GM12878 (cell line): ENCODE data around the gene CALN1. TPM values are rescaled to one million over a fixed set of nuclear protein-coding genes. Genes with fewer than 3 reads are reported as not detected.

Source experiments
- ATAC-seq: fragments of 200-7000 bp; cut with Tn5 transposase; 3 replicates; pipeline ENCODE4 v1.9.1; 2020; ENCODE audit warnings: mild to moderate bottlenecking, moderate library complexity
- BruUV-seq: library from RNA; stranded (reverse); fragments of 400-500 nt; replicated peaks from 2 replicates; lab custom pipeline; 2021; lab: Mats Ljungman, UMichigan
- CTCF ChIA-PET: fragments of 300-600 bp; sonication (Branson Sonifier 250); formaldehyde crosslinking; extraction: SDS; loops from one replicate; lab custom pipeline; 2021; ENCODE audit warnings: inconsistent platforms; lab: Yijun Ruan, JAX
- POLR2A ChIA-PET: fragments of 350-600 bp; formaldehyde crosslinking; extraction: SDS; loops from one replicate; lab custom pipeline; 2021; ENCODE audit warnings: inconsistent platforms; lab: Charles Lee
- RAD21 ChIA-PET: fragments of 300-600 bp; sonication (Branson Sonifier 250); formaldehyde crosslinking; loops from one replicate; lab custom pipeline; 2023; ENCODE audit warnings: antibody characterized with exemption; ENCODE audit not compliant: unreplicated experiment; lab: Charles Lee
- SMC1A ChIA-PET: fragments of 300-600 bp; sonication (Branson Sonifier 250); formaldehyde crosslinking; loops from one replicate; lab custom pipeline; 2023; ENCODE audit not compliant: unreplicated experiment, uncharacterized antibody; lab: Charles Lee
- DNase-seq: peaks from one replicate; pipeline ENCODE4 v3.0.0-alpha.2; 2011; ENCODE audit warnings: low read depth, low spot score
- FAIRE-seq: peaks from 3 replicates; lab custom pipeline; 2011; peaks lifted over from hg19 to GRCh38; lab: Jason Lieb, UNC
- H2AFZ ChIP-seq: 2 replicates; pipeline ENCODE4 v1.6.0; 2011; ENCODE audit warnings: low read depth, low read length, control low read depth; ENCODE audit not compliant: control insufficient read depth
- H3K27ac ChIP-seq: 2 replicates; pipeline ENCODE4 v1.5.1; 2011; ENCODE audit warnings: control low read depth; ENCODE audit not compliant: control insufficient read depth, insufficient read depth
- H3K27me3 ChIP-seq, 2 experiments: replicated peaks in 1 of 2; 2 replicates each; pipeline versions ENCODE4 v1.6.0 to v1.6.1; 2011; ENCODE audit warnings: low read length in 1 of 2; ENCODE audit not compliant: control insufficient read depth in 2 of 2, insufficient read depth in 2 of 2
- H3K36me3 ChIP-seq, 2 experiments: 2 replicates each; pipeline ENCODE4 v1.5.1; 2011; ENCODE audit warnings: low read length in 1 of 2; ENCODE audit not compliant: control insufficient read depth in 2 of 2, insufficient read depth in 2 of 2
- H3K4me1 ChIP-seq: 2 replicates; pipeline ENCODE4 v1.6.1; 2011; ENCODE audit warnings: mild to moderate bottlenecking, low read length, moderate library complexity, mixed read lengths; ENCODE audit not compliant: control insufficient read depth, insufficient read depth
- H3K4me2 ChIP-seq: 2 replicates; pipeline ENCODE4 v1.6.0; 2011; ENCODE audit warnings: control low read depth; ENCODE audit not compliant: control insufficient read depth, insufficient read depth
- H3K4me3 ChIP-seq: fragments of 200-600 bp; sonication (generic); 2 replicates; pipeline ENCODE4 v1.5.1; 2016
- H3K79me2 ChIP-seq: 2 replicates; pipeline ENCODE4 v1.6.0; 2011; ENCODE audit warnings: low read length; ENCODE audit not compliant: control insufficient read depth, insufficient read depth
- H3K9ac ChIP-seq: 2 replicates; pipeline ENCODE4 v1.8.0; 2011; ENCODE audit warnings: low read length, control low read depth, mixed read lengths; ENCODE audit not compliant: control insufficient read depth, insufficient read depth
- H3K9me3 ChIP-seq: replicated peaks from 3 replicates; pipeline ENCODE4 v1.5.1; 2011; ENCODE audit warnings: mild to moderate bottlenecking, low read length; ENCODE audit not compliant: control insufficient read depth, insufficient read depth
- H4K20me1 ChIP-seq: 2 replicates; pipeline ENCODE4 v1.6.0; 2011; ENCODE audit not compliant: control insufficient read depth, insufficient read depth
- ASH2L ChIP-seq: fragments of 300-600, 200-600 bp; sonication (generic); IDR thresholded peaks from 2 replicates; pipeline ENCODE4 v1.6.1; 2017; ENCODE audit warnings: low read depth, mild to moderate bottlenecking, borderline replicate concordance
- DPF2 ChIP-seq: fragments of 450-650 bp; IDR thresholded peaks from 2 replicates; pipeline ENCODE4 v1.6.1; 2017; ENCODE audit warnings: mild to moderate bottlenecking
- EED ChIP-seq: sonication (generic); IDR thresholded peaks from 2 replicates; pipeline ENCODE4 v1.6.1; 2016; ENCODE audit warnings: antibody characterized with exemption, low read depth
- NFXL1 ChIP-seq: fragments of 450-650 bp; IDR thresholded peaks from 2 replicates; pipeline ENCODE4 v1.6.1; 2017; ENCODE audit warnings: antibody characterized with exemption, mild to moderate bottlenecking, borderline replicate concordance
- PML ChIP-seq: IDR thresholded peaks from 2 replicates; pipeline ENCODE4 v1.6.1; 2012; ENCODE audit warnings: low read length, inconsistent platforms
- RAD21 ChIP-seq: IDR thresholded peaks from 2 replicates; pipeline ENCODE4 v1.6.1; 2011; ENCODE audit warnings: mild to moderate bottlenecking, low read depth, low read length, moderate library complexity; ENCODE audit not compliant: insufficient read depth
- RFX5 ChIP-seq: IDR thresholded peaks from 2 replicates; pipeline ENCODE4 v1.6.1; 2011; ENCODE audit warnings: low read depth, low read length, improper control_type of control experiment
- SMC3 ChIP-seq: IDR thresholded peaks from 2 replicates; pipeline ENCODE4 v1.6.1; 2011; ENCODE audit warnings: low read length, improper control_type of control experiment, borderline replicate concordance
- WGBS: methylation state at CpG from one replicate; pipeline ENCODE4 v1.1.6; 2016; ENCODE audit warnings: low lambda C conversion rate; ENCODE audit not compliant: insufficient replicate concordance, insufficient coverage; ENCODE audit errors: missing lambda C conversion rate; 5-methylcytosine and 5-hydroxymethylcytosine counted together
- in situ Hi-C: fragments of 300-500 bp; cut with MboI; formaldehyde crosslinking; loops from 9 replicates; pipeline ENCODE4 v1.14.3; 2018; ENCODE audit warnings: mixed read lengths
- intact Hi-C: fragments of 100-400 bp; cut with micrococcal nuclease; formaldehyde crosslinking; loops from one replicate; pipeline ENCODE4 v1.14.2; 2022; ENCODE audit not compliant: unreplicated experiment
- polyA plus RNA-seq, 11 experiments: library from polyadenylated mRNA; depleted of rRNA in 4 of 11; unstranded in 6 of 11; stranded (reverse) in 5 of 11; fragments of >200 nt; fragmentation: Nextera tagmentation in 4 of 11; fragmentation: Illumina TruSeq in 1 of 11; extraction: Ambion mirVana in 4 of 11; extraction: Trizol in 1 of 11; gene quantifications; 1 replicate in 1 of 11; 2 replicates in 10 of 11; pipeline versions ENCODE4 v1.2.1 to v1.2.3, GENCODE V29; 2011 to 2016; ENCODE audit warnings: inconsistent platforms in 2 of 11, missing spikeins in 2 of 11, low read depth in 1 of 11
- total RNA-seq, 4 experiments: library from RNA; depleted of rRNA in 3 of 4; stranded (reverse); fragments of >200 nt in 3 of 4; fragmentation: Illumina TruSeq in 1 of 4; extraction: Trizol in 1 of 4; gene quantifications; 2 replicates each; pipeline versions ENCODE4 v1.2.1 to v1.2.3, GENCODE V29; 2013 to 2021
- TF ChIP-seq, protein P1 (sequence below), 3 experiments: IDR thresholded peaks in 2 of 3; conservative IDR thresholded peaks in 1 of 3; 2 replicates each; pipeline ENCODE4 v1.5.1; 2011; ENCODE audit warnings: low read depth in 3 of 3, low read length in 3 of 3, mild to moderate bottlenecking in 3 of 3, control low read depth in 2 of 3, moderate library complexity in 2 of 3, inconsistent platforms in 1 of 3, mixed read lengths in 1 of 3; ENCODE audit not compliant: control insufficient read depth in 2 of 3, insufficient read depth in 1 of 3; ENCODE audit errors: extremely low read depth in 1 of 3

Gene CALN1
- total and polyA plus RNA-seq, 10 of the 15 experiments (the other 5 are each of a cell fraction or from before 2014, with no cell fraction given) = 0.48 to 15.3 (median 1.6) TPM

GRCh38 chr7:72334698-72335097 is 77.4 kb downstream of the CALN1 start:
- Histone ChIP-seq H4K20me1 (no peaks in the 10 kb centered on the region), H3K4me2 (no peak overlapping the region), H3K79me2 (no peaks in the 10 kb centered on the region), H3K4me1 (no peaks in the 10 kb centered on the region), H3K27me3 (no peaks in the 10 kb centered on the region)
- CTCF ChIA-PET = interaction anchor here (0.9 kb wide), 1 partner anchor 13 kb away, joined by 4 read pairs; no protein-coding TSS in a partner anchor
- FAIRE-seq = no peak
- BruUV-seq = no TSS peak
- RAD21 ChIA-PET = no interaction called here
- POLR2A ChIA-PET = no interaction called here
- TF ChIP-seq PML (no peak), EED (no peak)
- TF ChIP-seq, all 136 proteins: peak for 0
- H3K9ac ChIP-seq = no peak overlapping the region
- H2AFZ ChIP-seq = no peak overlapping the region
- in situ Hi-C loops = no loop called here
- no peaks in the 10 kb centered on the region for H3K36me3 ChIP-seq
- WGBS = 11% methylated on average over 5 of the region's 5 CpGs
- H3K4me3 ChIP-seq = no peak overlapping the region
- DNase-seq (no peak), ATAC-seq (no peak)
- SMC1A ChIA-PET = interaction anchor here (1.2 kb wide), 1 partner anchor 18 kb away, joined by 3 read pairs; no protein-coding TSS in a partner anchor
- H3K27ac ChIP-seq = no peak overlapping the region
- H3K9me3 ChIP-seq = no peaks in the 10 kb centered on the region; the same call in 2 of the 3 replicates
- intact Hi-C loops = no loop called here

DNA sequence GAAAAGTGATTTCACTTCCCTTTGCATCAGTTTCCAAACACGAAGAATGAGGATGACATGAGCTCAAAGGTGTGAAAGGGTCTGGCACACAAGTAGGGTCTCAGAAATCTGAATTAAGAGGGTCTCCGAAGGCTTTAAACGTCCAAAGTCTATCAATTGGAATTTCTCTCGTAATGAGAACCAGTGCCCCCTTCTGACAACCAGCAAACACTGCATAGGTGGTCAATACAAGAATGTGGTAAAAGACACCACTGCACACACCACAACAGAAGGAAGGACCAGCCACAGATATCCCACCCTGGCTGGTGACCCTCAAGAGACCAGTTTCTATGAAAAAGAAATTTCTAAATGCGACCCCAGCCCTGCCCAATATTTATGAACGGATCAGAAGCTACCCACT is 78.1 kb downstream of the CALN1 start:
- intact Hi-C loops (no loop called here), in situ Hi-C loops (no loop called here)
- Histone ChIP-seq H3K27me3 (no peaks in the 10 kb centered on the region), H3K79me2 (no peaks in the 10 kb centered on the region), H4K20me1 (no peaks in the 10 kb centered on the region)
- ATAC-seq = no peak
- DNase-seq = no peak
- RAD21 ChIA-PET = interaction anchor here (0.9 kb wide), 1 partner anchor 452 kb away, joined by 3 read pairs; no protein-coding TSS in a partner anchor
- CTCF ChIA-PET = interaction anchor here (1.0 to 1.3 kb wide), 2 partner anchors 13 to 19 kb away, joined by 3 read pairs; no protein-coding TSS in a partner anchor
- SMC1A ChIA-PET = interaction anchor here (1.0 to 1.5 kb wide), 2 partner anchors 20 to 23 kb away, joined by 3 to 5 read pairs; no protein-coding TSS in a partner anchor
- POLR2A ChIA-PET = interaction anchor here (0.6 kb wide), 1 partner anchor 122 kb away, joined by 4 read pairs; no protein-coding TSS in a partner anchor
- under 1% methylated on average over 6 of the region's 6 CpGs for WGBS
- BruUV-seq = no TSS peak
- TF ChIP-seq SMC3 (no peak), DPF2 (no peak), NFXL1 (no peak), RAD21 (peak; percentile 23; the same call in 1 of the 2 replicates), ASH2L (no peak), RFX5 (no peak)
- TF ChIP-seq, protein P1, sequence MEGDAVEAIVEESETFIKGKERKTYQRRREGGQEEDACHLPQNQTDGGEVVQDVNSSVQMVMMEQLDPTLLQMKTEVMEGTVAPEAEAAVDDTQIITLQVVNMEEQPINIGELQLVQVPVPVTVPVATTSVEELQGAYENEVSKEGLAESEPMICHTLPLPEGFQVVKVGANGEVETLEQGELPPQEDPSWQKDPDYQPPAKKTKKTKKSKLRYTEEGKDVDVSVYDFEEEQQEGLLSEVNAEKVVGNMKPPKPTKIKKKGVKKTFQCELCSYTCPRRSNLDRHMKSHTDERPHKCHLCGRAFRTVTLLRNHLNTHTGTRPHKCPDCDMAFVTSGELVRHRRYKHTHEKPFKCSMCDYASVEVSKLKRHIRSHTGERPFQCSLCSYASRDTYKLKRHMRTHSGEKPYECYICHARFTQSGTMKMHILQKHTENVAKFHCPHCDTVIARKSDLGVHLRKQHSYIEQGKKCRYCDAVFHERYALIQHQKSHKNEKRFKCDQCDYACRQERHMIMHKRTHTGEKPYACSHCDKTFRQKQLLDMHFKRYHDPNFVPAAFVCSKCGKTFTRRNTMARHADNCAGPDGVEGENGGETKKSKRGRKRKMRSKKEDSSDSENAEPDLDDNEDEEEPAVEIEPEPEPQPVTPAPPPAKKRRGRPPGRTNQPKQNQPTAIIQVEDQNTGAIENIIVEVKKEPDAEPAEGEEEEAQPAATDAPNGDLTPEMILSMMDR (IDR thresholded peaks at IDR 0.05 in 2 of 3, conservative IDR thresholded peaks at IDR 0.05 in 1 of 3; ENCODE audit: control insufficient read depth in 2 of 3, extremely low read depth in 1 of 3, insufficient read depth in 1 of 3, low read depth in 3 of 3, low read length in 3 of 3) = 0 out of 6 replicates have a peak, but pooled peaks of 1 of the 3 experiments have one; percentile 17
- TF ChIP-seq, all 136 proteins: peak for 2
- Histone ChIP-seq H3K4me2 (no peak overlapping the region), H2AFZ (no peak overlapping the region), H3K36me3 (no peaks in the 10 kb centered on the region), H3K27ac (no peak overlapping the region), H3K9ac (no peak overlapping the region), H3K4me3 (no peak overlapping the region), H3K9me3 (no peaks in the 10 kb centered on the region; the same call in 2 of the 3 replicates), H3K4me1 (no peaks in the 10 kb centered on the region)
- FAIRE-seq = no peak
